B cell (primary cell): ENCODE measurements around the gene NR5A1.

ENCODE experiments used
- CTCF ChIP-seq: fragments of 200-600 bp; IDR thresholded peaks from one replicate; pipeline ENCODE4 v1.8.0; 2022; ENCODE audit warnings: antibody characterized with exemption, mild to moderate bottlenecking
- EZH2 ChIP-seq: IDR thresholded peaks from 2 replicates; pipeline ENCODE4 v1.6.1; 2012; ENCODE audit warnings: borderline replicate concordance, low read depth, mild to moderate bottlenecking, moderate library complexity, low read length; ENCODE audit not compliant: insufficient read depth, poor library complexity, severe bottlenecking

DNA sequence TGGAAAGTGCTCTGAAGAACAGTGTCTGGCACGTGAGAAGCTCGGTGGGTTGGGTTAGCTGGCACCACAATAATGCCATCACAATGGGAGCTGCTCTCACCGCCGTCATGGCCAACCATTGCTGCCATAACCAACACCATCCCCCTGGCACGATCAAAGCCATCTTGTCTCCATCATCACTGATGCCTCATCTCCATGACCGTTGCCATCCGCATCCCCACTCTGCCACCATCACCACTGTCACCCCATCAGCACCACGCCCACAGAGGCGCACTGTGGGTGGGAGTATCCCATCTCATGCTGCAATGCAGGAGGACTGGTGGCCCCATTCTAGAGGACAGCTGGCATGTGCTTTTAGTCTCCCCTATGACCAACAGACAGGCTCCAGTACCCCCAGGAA is 23.7 kb downstream of the NR5A1 start:
- TF ChIP-seq CTCF = no peak
- TF ChIP-seq EZH2 = no peak
